ENCODE results near the gene CHST11.

The CHST11 gene

GRCh38 chr12:104496336-104496735 lies 39.6 kb downstream of the CHST11 start:
- no peak overlapping the region for H3K4me2 ChIP-seq (ENCODE audit: low read depth, low read length, poor library complexity, severe bottlenecking)
- no peaks in the 10 kb centered on the region for H3K9me2 ChIP-seq (replicated peaks; ENCODE audit: insufficient read depth, low read length)
- no peak overlapping the region for H2AFZ ChIP-seq (ENCODE audit: low read depth, low read length, severe bottlenecking)
- H4K20me1 ChIP-seq (ENCODE audit: low read depth, low read length), result no peaks in the 10 kb centered on the region
- no peak overlapping the region for H3K4me3 ChIP-seq (ENCODE audit: insufficient read depth, low read length, poor library complexity, severe bottlenecking)
- H3K27ac ChIP-seq (ENCODE audit: low read depth, low read length), result no peak overlapping the region
- no peaks in the 10 kb centered on the region for H3K27me3 ChIP-seq (ENCODE audit: low read length)
- H3K9me3 ChIP-seq (ENCODE audit: insufficient read depth, low read length), result no peaks in the 10 kb centered on the region
- H3F3A ChIP-seq (ENCODE audit: insufficient read depth), result no peaks in the 10 kb centered on the region
- no peaks in the 10 kb centered on the region for H3K79me2 ChIP-seq (ENCODE audit: insufficient read depth, low read length)
- TF ChIP-seq EZH2phosphoT487 (conservative IDR thresholded peaks at IDR 0.05; ENCODE audit: low read length) (no peak), CTCF (IDR thresholded peaks at IDR 0.05; ENCODE audit: insufficient read depth, low read length, poor library complexity, severe bottlenecking) (no peak)
- no peaks in the 10 kb centered on the region for H3K36me3 ChIP-seq (ENCODE audit: low read length)
- H3K9ac ChIP-seq (ENCODE audit: low read length), result no peak overlapping the region

DNA sequence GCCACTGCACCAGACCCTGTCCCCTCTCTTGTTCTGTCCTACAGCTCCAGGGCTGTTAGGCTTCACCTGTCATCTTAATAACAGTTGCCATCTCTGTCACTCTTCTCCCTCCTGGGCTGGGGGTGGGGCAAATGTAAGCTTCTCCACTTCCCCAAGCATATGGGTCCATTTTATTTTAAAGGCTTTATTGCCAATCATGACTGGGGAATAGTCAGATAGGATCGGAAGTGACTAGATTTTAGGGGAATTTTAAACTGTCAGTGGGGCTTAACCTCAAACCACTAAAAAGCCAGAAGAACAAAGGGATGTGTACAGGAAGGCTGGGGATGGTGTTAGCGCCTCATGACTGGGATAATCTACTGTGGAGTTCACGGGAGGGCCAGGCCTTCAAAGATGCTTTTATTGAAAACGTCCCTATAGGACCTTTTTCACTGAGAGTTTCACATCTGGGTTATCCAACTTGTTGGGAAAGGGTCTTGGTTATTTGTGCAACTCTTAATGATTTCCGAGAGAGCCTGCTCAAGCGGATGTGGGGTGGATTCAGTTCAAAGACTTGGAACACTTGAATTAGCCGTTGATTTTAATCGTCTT lies 41.6 kb downstream of the CHST11 start:
- no peak overlapping the region for H3K4me2 ChIP-seq (ENCODE audit: low read depth, low read length, poor library complexity, severe bottlenecking)
- no peaks in the 10 kb centered on the region for H4K20me1 ChIP-seq (ENCODE audit: low read depth, low read length)
- TF ChIP-seq EZH2phosphoT487 (conservative IDR thresholded peaks at IDR 0.05; ENCODE audit: low read length) (no peak), CTCF (IDR thresholded peaks at IDR 0.05; ENCODE audit: insufficient read depth, low read length, poor library complexity, severe bottlenecking) (no peak)
- no peaks in the 10 kb centered on the region for H3K36me3 ChIP-seq (ENCODE audit: low read length)
- H3K27me3 ChIP-seq (ENCODE audit: low read length), result no peaks in the 10 kb centered on the region
- no peaks in the 10 kb centered on the region for H3K79me2 ChIP-seq (ENCODE audit: insufficient read depth, low read length)
- no peaks in the 10 kb centered on the region for H3F3A ChIP-seq (ENCODE audit: insufficient read depth)
- no peaks in the 10 kb centered on the region for H3K9me2 ChIP-seq (replicated peaks; ENCODE audit: insufficient read depth, low read length)
- H3K4me3 ChIP-seq (ENCODE audit: insufficient read depth, low read length, poor library complexity, severe bottlenecking), result no peak overlapping the region
- no peaks in the 10 kb centered on the region for H3K9me3 ChIP-seq (ENCODE audit: insufficient read depth, low read length)
- no peak overlapping the region for H2AFZ ChIP-seq (ENCODE audit: low read depth, low read length, severe bottlenecking)
- H3K9ac ChIP-seq (ENCODE audit: low read length), result no peak overlapping the region
- H3K27ac ChIP-seq (ENCODE audit: low read depth, low read length), result no peak overlapping the region

DNA sequence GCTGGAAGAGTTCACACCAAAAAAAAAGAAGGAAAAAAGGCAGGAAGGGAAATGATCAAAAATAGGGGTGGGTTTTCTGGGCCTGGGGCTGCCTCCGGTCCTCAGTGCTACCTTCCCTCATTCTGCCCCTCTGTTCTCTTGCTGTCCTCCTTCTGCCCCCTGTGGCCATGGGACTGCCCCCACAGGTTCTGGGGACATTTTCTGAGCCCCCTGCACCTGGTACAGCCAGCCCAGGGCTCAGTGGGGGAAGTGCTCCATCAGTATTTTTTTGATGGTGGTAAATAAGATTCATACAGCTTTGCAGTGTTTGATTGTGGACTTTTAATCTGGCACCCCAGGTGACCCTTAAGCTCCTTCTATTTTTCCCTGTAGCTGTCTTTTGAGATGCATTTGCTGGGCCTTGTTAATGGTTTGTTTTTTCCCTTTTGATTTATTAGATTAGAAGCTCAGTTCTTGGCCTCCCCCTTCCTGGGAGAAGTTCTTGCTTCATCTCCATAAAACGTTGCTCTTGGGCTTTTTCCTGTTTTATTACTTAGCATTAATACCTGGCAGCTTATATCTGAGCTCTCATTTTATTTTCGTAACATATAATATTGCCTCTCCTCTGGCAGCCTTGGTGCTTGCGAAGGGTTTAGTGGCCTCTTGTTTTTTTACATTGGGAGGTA lies 43.1 kb downstream of the CHST11 start:
- Histone ChIP-seq H3K4me3 (ENCODE audit: insufficient read depth, low read length, poor library complexity, severe bottlenecking) (no peak overlapping the region), H3K4me2 (ENCODE audit: low read depth, low read length, poor library complexity, severe bottlenecking) (no peak overlapping the region), H3K27ac (ENCODE audit: low read depth, low read length) (no peak overlapping the region), H3K9me3 (ENCODE audit: insufficient read depth, low read length) (no peaks in the 10 kb centered on the region), H3F3A (ENCODE audit: insufficient read depth) (no peaks in the 10 kb centered on the region), H3K27me3 (ENCODE audit: low read length) (no peaks in the 10 kb centered on the region), H3K9ac (ENCODE audit: low read length) (no peak overlapping the region), H3K9me2 (replicated peaks; ENCODE audit: insufficient read depth, low read length) (no peaks in the 10 kb centered on the region), H4K20me1 (ENCODE audit: low read depth, low read length) (no peaks in the 10 kb centered on the region), H2AFZ (ENCODE audit: low read depth, low read length, severe bottlenecking) (no peak overlapping the region), H3K36me3 (ENCODE audit: low read length) (no peaks in the 10 kb centered on the region), H3K79me2 (ENCODE audit: insufficient read depth, low read length) (no peaks in the 10 kb centered on the region)
- no peak for TF ChIP-seq CTCF (IDR thresholded peaks at IDR 0.05; ENCODE audit: insufficient read depth, low read length, poor library complexity, severe bottlenecking)
- no peak for TF ChIP-seq EZH2phosphoT487 (conservative IDR thresholded peaks at IDR 0.05; ENCODE audit: low read length)
